ENCODE measurements around the gene SAMD13.

DNA sequence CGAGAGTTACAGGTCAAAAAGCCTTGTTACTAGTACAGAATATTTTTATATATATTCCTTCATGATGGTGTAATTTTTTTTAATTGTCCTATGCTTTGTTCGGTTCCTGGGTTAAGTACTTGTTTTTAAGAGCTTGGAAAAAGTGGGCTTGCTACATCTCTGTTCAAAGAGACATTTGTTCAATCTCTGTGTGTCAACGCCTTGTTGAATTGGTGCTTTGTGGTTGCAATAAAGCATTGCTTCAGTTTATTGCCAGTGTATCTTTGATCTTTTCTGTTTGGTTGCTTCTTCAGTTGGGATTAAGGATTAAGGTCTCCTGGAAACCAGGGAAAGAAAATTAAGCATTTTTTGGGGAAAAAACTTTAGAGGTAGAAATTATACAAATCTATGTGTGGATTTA lies 49.0 kb downstream of the SAMD13 start:
- TF ChIP-seq, protein P1, sequence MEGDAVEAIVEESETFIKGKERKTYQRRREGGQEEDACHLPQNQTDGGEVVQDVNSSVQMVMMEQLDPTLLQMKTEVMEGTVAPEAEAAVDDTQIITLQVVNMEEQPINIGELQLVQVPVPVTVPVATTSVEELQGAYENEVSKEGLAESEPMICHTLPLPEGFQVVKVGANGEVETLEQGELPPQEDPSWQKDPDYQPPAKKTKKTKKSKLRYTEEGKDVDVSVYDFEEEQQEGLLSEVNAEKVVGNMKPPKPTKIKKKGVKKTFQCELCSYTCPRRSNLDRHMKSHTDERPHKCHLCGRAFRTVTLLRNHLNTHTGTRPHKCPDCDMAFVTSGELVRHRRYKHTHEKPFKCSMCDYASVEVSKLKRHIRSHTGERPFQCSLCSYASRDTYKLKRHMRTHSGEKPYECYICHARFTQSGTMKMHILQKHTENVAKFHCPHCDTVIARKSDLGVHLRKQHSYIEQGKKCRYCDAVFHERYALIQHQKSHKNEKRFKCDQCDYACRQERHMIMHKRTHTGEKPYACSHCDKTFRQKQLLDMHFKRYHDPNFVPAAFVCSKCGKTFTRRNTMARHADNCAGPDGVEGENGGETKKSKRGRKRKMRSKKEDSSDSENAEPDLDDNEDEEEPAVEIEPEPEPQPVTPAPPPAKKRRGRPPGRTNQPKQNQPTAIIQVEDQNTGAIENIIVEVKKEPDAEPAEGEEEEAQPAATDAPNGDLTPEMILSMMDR (IDR thresholded peaks at IDR 0.05): no peak
- TF ChIP-seq POLR2AphosphoS5 (IDR thresholded peaks at IDR 0.05): no peak
- no peak for TF ChIP-seq POLR2A (IDR thresholded peaks at IDR 0.05)
